Spleen (tissue), 7 donors: ENCODE data around the gene SPATS2.

Experiments used
- POLR2A ChIP-seq, 3 donors: fragments of 450-650 bp; IDR thresholded peaks; one replicate each; pipeline ENCODE4 v1.5.1; 2017; ENCODE audit warnings: antibody characterized with exemption in 3 of 3, mild to moderate bottlenecking in 1 of 3
- POLR2AphosphoS5 ChIP-seq, 3 donors: sonication (generic); formaldehyde crosslinking; IDR thresholded peaks; one replicate each; pipeline ENCODE4 v1.5.1; 2017; ENCODE audit warnings: antibody characterized with exemption in 3 of 3
- TF ChIP-seq, protein P1 (sequence below), 11 experiments: fragments of 200-600 bp in 7 of 11; fragments of 450-650 bp in 4 of 11; sonication (generic) in 4 of 11; IDR thresholded peaks in 8 of 11; conservative IDR thresholded peaks in 3 of 11; 1 replicate in 7 of 11; 2 replicates in 4 of 11; pipeline versions ENCODE4 v1.4.0 to v1.8.0; 2016 to 2021; ENCODE audit warnings: antibody characterized with exemption in 11 of 11, inconsistent platforms in 4 of 11, mild to moderate bottlenecking in 1 of 11
- donor health status: DM: no; HTN: no; CAD: no; lungs with moderate emphysema.
- donor health status: DM: no; HTN: no; CAD: no.
- donor health status: DM: no; HTN: no; CAD: no.

DNA sequence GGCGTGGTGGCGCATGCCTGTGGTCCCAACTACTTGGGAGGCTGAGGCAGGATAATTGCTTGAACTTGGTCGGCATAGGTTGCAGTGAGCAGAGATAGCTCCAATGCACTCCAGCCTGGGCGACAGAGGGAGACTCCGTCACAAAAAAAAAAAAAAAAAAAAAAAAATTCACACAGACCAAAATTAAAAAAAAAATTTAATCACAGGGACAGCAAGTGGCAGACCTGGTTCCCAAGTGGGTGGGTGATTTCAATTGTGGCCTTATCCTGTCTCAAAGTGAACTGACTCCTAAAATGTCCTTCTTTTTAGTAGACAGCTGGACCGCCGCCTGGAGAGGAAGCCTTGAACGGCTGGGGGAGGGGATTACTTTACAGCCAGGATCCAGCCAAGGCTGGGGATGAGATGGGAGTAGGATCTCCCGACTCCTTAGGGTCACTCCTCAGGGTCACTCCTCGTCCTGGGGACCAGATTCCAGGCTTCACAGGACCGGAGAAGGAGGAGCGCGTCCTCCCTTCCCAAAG, 170.0 kb downstream of the SPATS2 start:
- TF ChIP-seq, protein P1, sequence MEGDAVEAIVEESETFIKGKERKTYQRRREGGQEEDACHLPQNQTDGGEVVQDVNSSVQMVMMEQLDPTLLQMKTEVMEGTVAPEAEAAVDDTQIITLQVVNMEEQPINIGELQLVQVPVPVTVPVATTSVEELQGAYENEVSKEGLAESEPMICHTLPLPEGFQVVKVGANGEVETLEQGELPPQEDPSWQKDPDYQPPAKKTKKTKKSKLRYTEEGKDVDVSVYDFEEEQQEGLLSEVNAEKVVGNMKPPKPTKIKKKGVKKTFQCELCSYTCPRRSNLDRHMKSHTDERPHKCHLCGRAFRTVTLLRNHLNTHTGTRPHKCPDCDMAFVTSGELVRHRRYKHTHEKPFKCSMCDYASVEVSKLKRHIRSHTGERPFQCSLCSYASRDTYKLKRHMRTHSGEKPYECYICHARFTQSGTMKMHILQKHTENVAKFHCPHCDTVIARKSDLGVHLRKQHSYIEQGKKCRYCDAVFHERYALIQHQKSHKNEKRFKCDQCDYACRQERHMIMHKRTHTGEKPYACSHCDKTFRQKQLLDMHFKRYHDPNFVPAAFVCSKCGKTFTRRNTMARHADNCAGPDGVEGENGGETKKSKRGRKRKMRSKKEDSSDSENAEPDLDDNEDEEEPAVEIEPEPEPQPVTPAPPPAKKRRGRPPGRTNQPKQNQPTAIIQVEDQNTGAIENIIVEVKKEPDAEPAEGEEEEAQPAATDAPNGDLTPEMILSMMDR (IDR thresholded peaks at IDR 0.05 in 8 of 11, conservative IDR thresholded peaks at IDR 0.05 in 3 of 11) = no peak
- TF ChIP-seq POLR2A (IDR thresholded peaks at IDR 0.05) = no peak
- TF ChIP-seq POLR2AphosphoS5 (IDR thresholded peaks at IDR 0.05) = no peak
